HG02642 (cell line): ENCODE data around the gene RNF113B.

Source experiments
- ATAC-seq: cut with Tn5 transposase; IDR thresholded peaks from one replicate; pipeline ENCODE4 v1.9.1; 2021; ENCODE audit warnings: mild to moderate bottlenecking; ENCODE audit not compliant: unreplicated experiment, poor library complexity

Gene RNF113B

GRCh38 chr13:98206946-98207345 lies 29.9 kb upstream of the RNF113B start:
- no peak for ATAC-seq

DNA sequence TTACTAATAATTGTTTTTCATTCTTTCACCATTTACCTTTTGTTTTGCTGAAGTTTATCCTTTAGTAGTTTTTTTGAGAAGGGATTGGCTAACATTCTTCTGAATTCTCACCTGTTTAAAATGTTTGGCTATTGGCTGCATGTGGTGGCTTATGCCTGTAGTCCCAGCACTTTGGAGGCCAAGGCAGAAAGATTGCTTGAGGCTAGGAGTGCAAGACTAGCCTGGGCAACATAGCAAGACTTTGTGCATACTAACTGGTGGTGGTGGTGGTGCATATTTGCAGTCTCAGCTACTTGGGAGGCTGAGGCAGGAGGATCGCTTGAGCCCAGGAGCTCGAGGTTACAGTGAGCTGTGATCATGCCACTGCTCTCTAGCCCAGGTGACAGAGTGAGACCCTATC lies 27.5 kb upstream of the RNF113B start:
- no peak for ATAC-seq

- no peak for ATAC-seq
Measured at GRCh38 chr13:98203646-98204326, 26.7 kb upstream of the RNF113B start.

GRCh38 chr13:98201984-98202383 lies 24.9 kb upstream of the RNF113B start:
- ATAC-seq = no peak

DNA sequence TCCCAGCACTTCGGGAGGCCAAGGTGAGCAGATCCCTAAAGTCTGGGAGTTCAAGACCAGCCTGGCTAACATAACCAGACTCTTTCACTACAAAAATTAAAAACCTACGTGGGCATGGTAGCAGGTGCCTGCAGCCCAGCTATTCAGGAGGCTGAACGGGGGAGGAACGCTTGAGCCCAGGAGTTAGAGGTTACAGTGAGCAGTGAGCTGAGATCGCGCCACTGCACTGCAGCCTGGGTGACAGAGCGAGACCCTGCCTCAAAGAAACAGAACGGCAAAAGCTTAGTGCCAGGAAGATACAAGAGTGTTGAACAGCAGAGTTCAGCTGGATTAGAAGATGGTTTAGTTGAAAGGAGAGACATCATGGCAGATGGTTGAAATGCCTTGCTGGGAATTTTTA lies 24.1 kb upstream of the RNF113B start:
- ATAC-seq = no peak

DNA sequence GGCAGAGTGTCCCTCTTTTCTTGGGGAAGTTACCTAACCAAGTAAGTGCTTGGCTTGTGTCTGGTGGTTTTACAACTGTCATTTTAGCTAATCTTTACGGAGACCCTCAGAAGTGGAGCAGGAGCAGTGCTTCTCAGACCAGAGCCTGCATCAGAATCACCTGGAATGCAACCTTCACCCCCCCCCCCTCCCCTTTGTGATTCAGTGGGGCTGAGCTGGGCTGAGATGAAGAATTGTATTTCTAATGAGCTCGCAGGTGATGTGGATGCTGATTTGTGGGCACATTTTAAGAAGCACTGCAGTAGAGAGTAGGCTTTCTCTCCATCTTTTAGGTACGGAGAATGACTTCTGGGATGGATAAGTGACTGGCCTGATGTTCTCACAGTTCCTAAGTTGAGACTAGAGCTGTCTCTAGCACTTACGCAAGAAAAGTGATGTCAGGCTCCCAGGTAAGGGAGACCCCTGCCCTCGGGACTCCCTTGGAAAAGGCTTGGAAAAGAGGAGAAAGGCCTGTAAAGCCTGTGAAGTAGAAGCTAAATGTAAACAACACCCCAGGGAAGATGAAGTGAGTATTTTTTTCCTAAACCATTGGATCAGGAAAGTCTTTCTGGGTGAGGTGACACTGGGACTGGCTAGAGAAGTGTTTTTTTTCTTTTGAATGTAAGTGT lies 23.3 kb upstream of the RNF113B start:
- no peak for ATAC-seq

DNA sequence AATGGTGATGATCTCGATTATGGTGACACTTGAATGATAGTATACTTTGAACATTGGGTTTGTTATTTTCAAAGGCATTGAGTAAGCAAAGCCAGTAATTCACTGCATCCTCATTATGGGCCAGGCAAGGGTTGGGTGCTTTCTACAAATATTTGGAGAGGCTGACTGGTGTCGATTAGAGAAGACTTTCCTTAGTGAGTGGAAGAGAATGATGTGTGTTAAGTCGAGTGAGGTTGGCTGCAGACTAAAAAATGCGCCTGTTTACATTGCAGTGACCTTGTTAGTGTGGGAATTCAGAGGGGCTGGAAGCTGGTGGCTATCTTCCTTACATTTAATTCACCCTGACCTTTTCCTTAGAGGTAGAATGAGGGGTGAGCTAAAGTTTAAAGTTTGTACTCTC lies 22.4 kb upstream of the RNF113B start:
- no peak for ATAC-seq

DNA sequence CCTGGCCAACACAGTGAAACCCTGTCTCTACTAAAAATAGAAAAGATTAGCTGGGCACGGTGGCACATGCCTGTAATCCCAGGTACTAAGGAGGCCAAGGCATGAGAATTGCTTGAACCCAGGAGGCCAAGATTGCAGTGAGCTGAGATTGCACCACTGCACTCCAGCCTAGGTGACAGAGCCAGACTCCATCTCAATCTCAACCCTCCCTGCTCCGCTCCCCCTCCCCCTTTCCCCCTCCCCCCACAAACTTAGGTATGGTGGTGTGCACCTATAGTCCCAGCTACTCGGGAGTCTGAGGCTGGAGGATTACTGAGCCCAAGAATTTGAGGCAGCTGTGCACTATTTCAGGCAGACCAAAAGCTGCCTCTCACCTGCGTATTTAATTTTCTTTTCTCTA lies 21.6 kb upstream of the RNF113B start:
- no peak for ATAC-seq

GRCh38 chr13:98195054-98195791 lies 18.2 kb upstream of the RNF113B start:
- no peak for ATAC-seq

DNA sequence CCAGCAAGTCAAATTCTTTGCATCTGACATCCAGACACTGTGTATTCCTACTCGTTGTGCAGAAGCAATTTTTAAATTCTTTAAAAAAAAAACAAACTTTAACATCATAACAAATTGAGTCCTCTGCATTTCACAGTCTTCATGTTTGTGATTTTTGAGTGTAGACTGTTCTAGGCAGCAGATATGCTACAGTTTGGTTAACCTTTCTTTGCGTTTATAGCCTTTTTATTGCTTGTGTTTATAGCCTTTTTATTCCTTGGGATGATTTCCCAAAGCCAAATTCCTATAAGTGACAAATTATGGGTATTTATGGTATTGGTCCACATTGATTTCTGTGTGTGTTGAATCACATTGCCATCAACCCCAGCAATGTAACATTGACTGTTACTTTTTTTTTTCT lies 14.9 kb upstream of the RNF113B start:
- ATAC-seq = no peak

DNA sequence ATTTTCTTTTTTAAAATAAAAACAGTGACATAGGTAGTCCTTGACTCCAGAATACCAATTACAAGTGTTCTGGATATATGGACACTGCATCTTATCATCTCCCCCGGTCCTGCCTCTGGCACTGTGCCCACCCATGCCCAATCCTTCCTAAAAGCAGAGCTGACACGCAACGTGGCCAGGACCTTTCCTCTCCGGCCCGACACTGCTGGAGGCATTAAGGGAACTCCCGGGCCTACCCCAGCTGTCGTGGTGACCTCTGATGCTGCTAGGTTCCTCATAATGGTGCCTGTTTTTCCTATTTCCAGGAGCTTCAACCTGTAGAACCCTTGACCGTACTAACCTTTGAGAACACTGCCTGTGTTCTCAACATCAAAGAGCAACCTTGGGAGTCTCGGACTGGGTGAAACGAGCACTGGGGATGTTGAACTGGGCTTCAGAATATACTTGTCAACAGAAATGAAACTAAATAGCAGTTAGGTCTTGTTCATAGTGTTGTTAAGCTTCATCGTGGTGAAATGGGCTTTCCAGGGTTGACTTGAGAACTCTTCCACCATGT lies 13.9 kb upstream of the RNF113B start:
- no peak for ATAC-seq

DNA sequence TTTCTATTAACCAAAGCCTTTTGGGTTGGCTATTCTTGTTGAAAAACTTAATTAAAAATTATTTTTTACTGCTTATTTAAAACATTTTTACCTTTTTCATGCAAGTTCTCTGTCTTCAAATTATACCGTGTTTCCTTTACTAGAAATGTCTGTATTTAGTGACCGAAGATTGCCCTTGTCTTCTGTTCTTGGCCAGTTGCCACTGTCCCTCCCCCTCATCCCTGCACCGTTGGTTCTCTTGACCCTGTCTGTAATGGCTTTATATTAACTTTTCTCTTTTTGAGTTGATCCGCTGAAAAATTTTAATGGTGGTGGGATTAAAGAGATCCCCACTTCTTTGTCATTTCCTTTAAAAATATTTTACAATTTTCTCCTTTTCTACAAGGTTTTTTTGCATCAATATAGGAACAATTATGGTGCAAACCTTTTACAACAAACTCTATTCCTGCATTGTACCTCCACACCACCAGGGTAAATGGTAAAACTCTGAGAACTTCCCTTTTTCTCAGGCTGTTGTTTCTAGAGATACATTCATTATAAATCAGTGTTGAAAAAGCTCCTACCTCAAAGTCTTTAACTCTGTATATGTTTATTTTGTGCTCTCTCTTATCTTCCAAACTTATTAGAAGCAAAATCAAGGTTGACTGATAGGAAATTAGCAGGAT lies 12.9 kb upstream of the RNF113B start:
- no peak for ATAC-seq

DNA sequence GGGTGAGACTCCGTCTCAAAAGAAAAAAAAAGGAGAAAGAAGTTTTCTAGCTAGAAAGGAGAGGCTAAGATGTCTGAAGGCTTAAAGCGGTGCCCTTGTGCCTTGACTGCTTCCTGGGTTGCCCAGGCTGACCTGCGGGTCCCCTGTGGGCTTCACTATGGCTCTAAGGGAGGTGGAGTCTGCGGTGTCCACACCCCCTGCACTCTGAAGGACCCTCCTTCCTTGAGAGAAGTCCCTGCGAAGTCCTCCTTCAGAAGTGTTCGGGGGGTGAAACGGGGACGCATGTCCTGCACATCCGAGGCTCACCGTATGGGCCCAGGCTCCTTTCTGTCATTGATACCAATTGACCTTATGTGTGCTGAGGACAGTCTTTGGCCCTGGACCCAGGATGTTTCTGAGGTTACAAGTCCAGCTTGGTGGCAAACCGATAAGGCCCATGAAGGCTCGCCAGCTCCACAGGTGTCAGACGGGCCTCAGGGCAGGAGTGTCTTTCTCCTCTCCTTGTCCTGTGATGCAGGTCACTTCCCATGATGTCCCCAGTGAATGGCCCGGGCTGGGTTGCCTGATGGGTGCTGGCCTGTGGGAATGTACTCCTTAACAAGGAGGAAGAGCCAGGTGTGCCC lies 11.6 kb upstream of the RNF113B start:
- no peak for ATAC-seq

DNA sequence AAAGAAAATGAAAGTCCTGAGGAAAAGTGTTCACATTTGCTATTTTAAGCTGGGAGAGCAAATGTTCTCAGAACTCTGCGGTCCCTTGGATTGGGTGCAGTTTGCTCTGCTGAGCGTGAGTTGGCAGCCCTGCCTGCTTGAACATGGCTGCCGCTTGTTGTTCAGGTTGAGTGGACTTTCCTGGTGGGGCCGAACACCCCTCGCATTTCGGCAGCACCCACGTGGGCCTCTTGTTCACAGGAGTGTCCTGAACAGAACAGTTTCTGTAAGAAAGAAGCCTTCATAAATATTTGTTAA lies 10.8 kb upstream of the RNF113B start:
- ATAC-seq = no peak

DNA sequence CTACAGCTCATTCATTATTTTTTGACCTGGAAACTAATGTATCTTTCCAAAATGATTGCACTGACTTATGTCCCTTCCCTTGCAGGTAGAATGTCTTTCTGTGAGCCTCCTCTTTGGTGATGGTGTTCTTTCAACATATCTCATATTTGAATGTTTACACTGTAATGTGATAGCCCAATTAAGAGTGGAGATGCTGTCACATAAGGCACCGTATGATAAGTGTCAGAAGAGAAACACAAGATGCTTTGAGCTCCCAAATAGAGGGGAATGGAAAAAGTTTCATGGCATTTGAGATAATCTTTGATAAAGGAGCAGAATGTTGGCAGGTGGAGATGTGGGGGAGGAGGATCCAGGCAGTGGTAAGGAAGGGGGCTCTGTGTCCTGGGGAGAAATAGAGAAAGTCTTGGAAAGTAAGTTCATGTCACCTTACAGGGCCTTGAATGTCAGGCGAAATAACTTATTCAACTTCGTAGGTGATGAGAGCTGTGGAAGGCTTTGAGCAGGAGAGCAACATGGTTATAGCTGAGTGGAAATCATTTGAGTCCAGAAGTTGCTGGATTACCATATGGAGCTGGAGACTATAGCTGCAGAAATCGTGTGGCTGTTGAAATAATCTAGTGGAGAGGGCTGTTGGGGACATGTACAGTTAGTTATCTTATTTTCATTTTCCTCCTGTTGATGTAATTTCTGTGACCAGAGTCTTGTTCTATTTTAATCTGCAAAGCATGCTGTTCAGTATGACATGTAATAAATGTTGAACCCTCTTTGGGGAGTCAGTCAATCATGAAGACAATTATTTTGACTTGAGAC lies 10.3 kb upstream of the RNF113B start:
- ATAC-seq = no peak

GRCh38 chr13:98184792-98185191 lies 7.7 kb upstream of the RNF113B start:
- no peak for ATAC-seq

GRCh38 chr13:98182589-98182988 lies 5.5 kb upstream of the RNF113B start:
- no peak for ATAC-seq

GRCh38 chr13:98182153-98182552 lies 5.1 kb upstream of the RNF113B start:
- no peak for ATAC-seq

DNA sequence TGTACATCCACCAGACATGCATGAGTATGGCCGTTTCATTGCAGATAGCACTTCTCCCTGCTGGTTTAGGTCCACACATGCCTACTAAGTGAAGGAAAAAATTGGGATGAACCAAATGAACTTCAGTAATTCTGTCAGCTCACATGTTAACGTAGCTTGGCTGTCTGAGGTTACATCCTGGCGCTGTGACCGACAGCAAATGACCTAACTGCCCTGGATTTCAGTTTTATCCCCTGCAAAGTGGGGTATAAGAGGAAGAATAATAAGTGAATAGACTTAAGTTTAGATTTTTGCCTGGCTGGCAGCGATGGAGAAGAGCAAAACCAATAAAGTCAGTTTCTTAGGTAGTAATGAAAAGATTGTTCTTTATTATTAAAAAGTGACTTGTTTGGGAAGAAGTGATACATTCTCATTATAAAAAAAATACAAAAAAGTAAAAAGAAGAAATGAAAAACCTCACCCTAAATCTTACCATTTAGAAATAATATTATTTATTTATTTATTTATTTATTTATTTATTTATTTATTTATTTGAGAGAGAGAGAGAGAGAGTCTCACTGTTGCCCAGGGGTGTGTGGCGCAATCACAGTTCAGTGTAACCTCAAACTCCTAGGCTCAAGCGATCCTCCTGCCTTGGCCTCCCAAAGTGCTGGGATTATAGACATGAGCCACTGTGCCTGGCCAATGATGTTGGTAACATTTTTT lies 4.2 kb upstream of the RNF113B start:
- no peak for ATAC-seq
